GM23338 (cell line): ENCODE results near the gene CDKAL1. TPM values are rescaled to one million over a fixed set of nuclear protein-coding genes. Genes with fewer than 3 reads are reported as not detected.

Source experiments
- ATAC-seq: fragments of 200-7000 bp; cut with Tn5 transposase; 3 replicates; pipeline ENCODE4 v1.9.1; 2020
- DNase-seq: peaks from one replicate; pipeline ENCODE4 v3.0.0-alpha.2; 2015; ENCODE audit warnings: low spot score
- H2AFZ ChIP-seq: fragments of 200-600 bp; sonication (generic); 2 replicates; pipeline ENCODE4 v1.8.0; 2016; ENCODE audit warnings: antibody characterized with exemption, mild to moderate bottlenecking, moderate library complexity
- H3F3A ChIP-seq: fragments of 200-600 bp; sonication (generic); replicated peaks from 2 replicates; pipeline ENCODE4 v1.8.0; 2017; ENCODE audit warnings: antibody characterized with exemption, mixed run types, low read depth
- H3K27ac ChIP-seq: fragments of 200-600 bp; sonication (generic); 2 replicates; pipeline ENCODE4 v1.6.1; 2016; ENCODE audit warnings: low read depth
- H3K27me3 ChIP-seq: fragments of 200-600 bp; sonication (generic); 2 replicates; pipeline ENCODE4 v1.8.0; 2016; ENCODE audit warnings: mild to moderate bottlenecking, mixed run types, moderate library complexity; ENCODE audit not compliant: insufficient read depth
- H3K36me3 ChIP-seq: fragments of 200-600 bp; sonication (generic); 2 replicates; pipeline ENCODE4 v1.8.0; 2016; ENCODE audit warnings: mild to moderate bottlenecking; ENCODE audit not compliant: insufficient read depth
- H3K4me1 ChIP-seq: fragments of 200-600 bp; sonication (generic); 2 replicates; pipeline ENCODE4 v1.8.0; 2016; ENCODE audit warnings: mild to moderate bottlenecking, moderate library complexity; ENCODE audit not compliant: insufficient read depth
- H3K4me2 ChIP-seq: fragments of 200-600 bp; sonication (generic); 2 replicates; pipeline ENCODE4 v1.7.1; 2017; ENCODE audit warnings: mixed run types
- H3K4me3 ChIP-seq: fragments of 200-600 bp; sonication (generic); 2 replicates; pipeline ENCODE4 v1.6.1; 2016; ENCODE audit warnings: mixed run types
- H3K79me2 ChIP-seq: fragments of 200-600 bp; sonication (generic); replicated peaks from 2 replicates; pipeline ENCODE4 v1.8.0; 2017; ENCODE audit warnings: mild to moderate bottlenecking; ENCODE audit not compliant: insufficient read depth
- H3K9me2 ChIP-seq: fragments of 200-600 bp; sonication (generic); 2 replicates; pipeline ENCODE4 v1.8.0; 2017; ENCODE audit not compliant: insufficient read depth
- H4K20me1 ChIP-seq: fragments of 200-600 bp; sonication (generic); replicated peaks from 2 replicates; pipeline ENCODE4 v1.8.0; 2017; ENCODE audit warnings: mild to moderate bottlenecking; ENCODE audit not compliant: insufficient read depth
- H3K27ac Mint-ChIP-seq: 2 replicates; pipeline ENCODE4 v1.8.0; 2020; ENCODE audit warnings: inconsistent platforms, mild to moderate bottlenecking, moderate library complexity, mixed read lengths
- H3K27me3 Mint-ChIP-seq: 3 replicates; pipeline ENCODE4 v1.8.0; 2022; ENCODE audit warnings: low read depth, mild to moderate bottlenecking, moderate library complexity, mixed read lengths, inconsistent platforms; ENCODE audit not compliant: insufficient read depth, poor library complexity
- H3K36me3 Mint-ChIP-seq: 3 replicates; pipeline ENCODE4 v1.8.0; 2021; ENCODE audit warnings: low read depth, mild to moderate bottlenecking, inconsistent platforms, moderate library complexity, mixed read lengths
- H3K4me1 Mint-ChIP-seq: 3 replicates; pipeline ENCODE4 v1.8.0; 2020; ENCODE audit warnings: mild to moderate bottlenecking, inconsistent platforms, mixed read lengths
- H3K4me3 Mint-ChIP-seq: 3 replicates; pipeline ENCODE4 v1.8.0; 2021; ENCODE audit warnings: moderate library complexity, mild to moderate bottlenecking, inconsistent platforms, mixed read lengths
- H3K9me3 Mint-ChIP-seq: 3 replicates; pipeline ENCODE4 v1.8.0; 2020; ENCODE audit warnings: moderate library complexity, mild to moderate bottlenecking, inconsistent platforms, mixed read lengths
- EZH2 ChIP-seq: fragments of 200-600 bp; sonication (generic); IDR thresholded peaks from one replicate; pipeline ENCODE4 v1.8.0; 2017; ENCODE audit warnings: antibody characterized with exemption, mild to moderate bottlenecking, low read depth; ENCODE audit not compliant: unreplicated experiment
- EZH2phosphoT487 ChIP-seq: fragments of 200-600 bp; sonication (generic); IDR thresholded peaks from one replicate; pipeline ENCODE4 v1.8.1; 2018; ENCODE audit warnings: antibody characterized with exemption; ENCODE audit not compliant: unreplicated experiment
- NANOG ChIP-seq: IDR thresholded peaks from 2 replicates; pipeline ENCODE4 v1.6.1; 2016; ENCODE audit warnings: antibody characterized with exemption, borderline replicate concordance
- POLR2AphosphoS5 ChIP-seq: IDR thresholded peaks from 2 replicates; pipeline ENCODE4 v1.6.1; 2016; ENCODE audit warnings: antibody characterized with exemption, low read depth
- STAT1 ChIP-seq: IDR thresholded peaks from one replicate; pipeline ENCODE4 v1.6.1; 2016; ENCODE audit warnings: antibody characterized with exemption; ENCODE audit not compliant: unreplicated experiment
- ZNF114 ChIP-seq: fragments of 250-450 bp; sonication (Bioruptor Pico); IDR thresholded peaks from 2 replicates; pipeline ENCODE4 v1.5.0; 2020; ENCODE audit warnings: mild to moderate bottlenecking, moderate library complexity
- ZNF331 ChIP-seq: fragments of 250-450 bp; sonication (Bioruptor Pico); IDR thresholded peaks from 2 replicates; pipeline ENCODE4 v1.5.0; 2020; ENCODE audit warnings: low read depth, mild to moderate bottlenecking, moderate library complexity
- polyA plus RNA-seq: library from polyadenylated mRNA; unstranded; fragments of >200 nt; fragmentation: Nextera tagmentation; extraction: Ambion mirVana; gene quantifications from 2 replicates; pipeline ENCODE4 v1.2.1, GENCODE V29; 2016
- total RNA-seq: library from RNA; depleted of rRNA; stranded (reverse); fragments of >200 nt; shearing (Covaris generic); gene quantifications from 2 replicates; pipeline ENCODE4 v1.2.3, GENCODE V29; 2014
- TF ChIP-seq, protein P1 (sequence below): IDR thresholded peaks from 2 replicates; pipeline ENCODE4 v1.6.1; 2016; ENCODE audit warnings: antibody characterized with exemption
- TF ChIP-seq, protein P2 (sequence below), 2 experiments: fragments of 200-600 bp in 1 of 2; sonication (generic) in 1 of 2; conservative IDR thresholded peaks; 2 replicates each; pipeline versions ENCODE4 v1.5.1 to v1.6.1; 2016 to 2017; ENCODE audit warnings: antibody characterized with exemption in 2 of 2, low read depth in 2 of 2, mild to moderate bottlenecking in 2 of 2, moderate library complexity in 1 of 2
- TF ChIP-seq, protein P3 (sequence below): IDR thresholded peaks from one replicate; pipeline ENCODE4 v1.6.1; 2018; ENCODE audit warnings: antibody characterized with exemption; ENCODE audit not compliant: unreplicated experiment

Gene CDKAL1
- total and polyA plus RNA-seq, 2 experiments from 2014 or later: 17.8 to 35.0 TPM

DNA sequence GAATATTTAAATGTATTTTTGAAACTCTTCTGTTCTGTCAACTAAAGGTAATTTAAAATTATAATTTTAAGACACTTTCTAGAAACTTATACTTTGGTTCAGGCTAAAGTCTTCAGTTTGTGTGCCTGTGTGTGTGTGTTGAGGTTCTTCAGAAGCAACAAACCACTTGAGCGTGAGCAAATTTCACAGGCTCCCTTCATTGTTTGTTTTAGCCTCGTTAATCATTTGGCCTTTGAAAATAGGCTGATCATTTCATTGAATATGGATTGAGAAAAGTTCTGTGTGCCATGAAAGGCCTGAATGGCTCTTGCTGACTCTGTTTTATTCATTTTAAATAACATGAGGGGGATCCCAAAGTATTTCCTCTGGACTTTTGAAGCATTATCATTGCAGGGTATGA, 420.1 kb downstream of the CDKAL1 start:
- peaks cover 49% of the 10 kb centered on the region for H3K4me1 ChIP-seq
- TF ChIP-seq, protein P1, sequence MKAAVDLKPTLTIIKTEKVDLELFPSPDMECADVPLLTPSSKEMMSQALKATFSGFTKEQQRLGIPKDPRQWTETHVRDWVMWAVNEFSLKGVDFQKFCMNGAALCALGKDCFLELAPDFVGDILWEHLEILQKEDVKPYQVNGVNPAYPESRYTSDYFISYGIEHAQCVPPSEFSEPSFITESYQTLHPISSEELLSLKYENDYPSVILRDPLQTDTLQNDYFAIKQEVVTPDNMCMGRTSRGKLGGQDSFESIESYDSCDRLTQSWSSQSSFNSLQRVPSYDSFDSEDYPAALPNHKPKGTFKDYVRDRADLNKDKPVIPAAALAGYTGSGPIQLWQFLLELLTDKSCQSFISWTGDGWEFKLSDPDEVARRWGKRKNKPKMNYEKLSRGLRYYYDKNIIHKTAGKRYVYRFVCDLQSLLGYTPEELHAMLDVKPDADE: no peak
- no peak for TF ChIP-seq ZNF331 (CRISPR knock-in tag)
- TF ChIP-seq EZH2: no peak
- TF ChIP-seq STAT1: no peak
- TF ChIP-seq, protein P2, sequence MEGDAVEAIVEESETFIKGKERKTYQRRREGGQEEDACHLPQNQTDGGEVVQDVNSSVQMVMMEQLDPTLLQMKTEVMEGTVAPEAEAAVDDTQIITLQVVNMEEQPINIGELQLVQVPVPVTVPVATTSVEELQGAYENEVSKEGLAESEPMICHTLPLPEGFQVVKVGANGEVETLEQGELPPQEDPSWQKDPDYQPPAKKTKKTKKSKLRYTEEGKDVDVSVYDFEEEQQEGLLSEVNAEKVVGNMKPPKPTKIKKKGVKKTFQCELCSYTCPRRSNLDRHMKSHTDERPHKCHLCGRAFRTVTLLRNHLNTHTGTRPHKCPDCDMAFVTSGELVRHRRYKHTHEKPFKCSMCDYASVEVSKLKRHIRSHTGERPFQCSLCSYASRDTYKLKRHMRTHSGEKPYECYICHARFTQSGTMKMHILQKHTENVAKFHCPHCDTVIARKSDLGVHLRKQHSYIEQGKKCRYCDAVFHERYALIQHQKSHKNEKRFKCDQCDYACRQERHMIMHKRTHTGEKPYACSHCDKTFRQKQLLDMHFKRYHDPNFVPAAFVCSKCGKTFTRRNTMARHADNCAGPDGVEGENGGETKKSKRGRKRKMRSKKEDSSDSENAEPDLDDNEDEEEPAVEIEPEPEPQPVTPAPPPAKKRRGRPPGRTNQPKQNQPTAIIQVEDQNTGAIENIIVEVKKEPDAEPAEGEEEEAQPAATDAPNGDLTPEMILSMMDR (conservative IDR thresholded peaks at IDR 0.05; ENCODE audit: low read depth in 2 of 2): no peak
- no peak for TF ChIP-seq EZH2phosphoT487
- Mint-ChIP-seq H3K9me3 (no peaks in the 10 kb centered on the region), H3K36me3 (no peaks in the 10 kb centered on the region; the same call in 2 of the 3 replicates), H3K4me3 (no peak overlapping the region), H3K27ac (peak overlapping the region; percentile 73), H3K27me3 (no peaks in the 10 kb centered on the region), H3K4me1 (peaks cover 44% of the 10 kb centered on the region)
- no peak overlapping the region for H3K27ac ChIP-seq
- H3K4me3 ChIP-seq: no peak overlapping the region
- H3F3A ChIP-seq: no peaks in the 10 kb centered on the region
- no peaks in the 10 kb centered on the region for H3K9me2 ChIP-seq
- no peaks in the 10 kb centered on the region for H4K20me1 ChIP-seq
- no peaks in the 10 kb centered on the region for H3K79me2 ChIP-seq
- H3K36me3 ChIP-seq: no peaks in the 10 kb centered on the region
- DNase-seq (no peak), ATAC-seq (no peak)
- H3K4me2 ChIP-seq: peak overlapping the region; percentile 28; the same call in 1 of the 2 replicates
- H3K27me3 ChIP-seq: no peaks in the 10 kb centered on the region
- no peak overlapping the region for H2AFZ ChIP-seq

DNA sequence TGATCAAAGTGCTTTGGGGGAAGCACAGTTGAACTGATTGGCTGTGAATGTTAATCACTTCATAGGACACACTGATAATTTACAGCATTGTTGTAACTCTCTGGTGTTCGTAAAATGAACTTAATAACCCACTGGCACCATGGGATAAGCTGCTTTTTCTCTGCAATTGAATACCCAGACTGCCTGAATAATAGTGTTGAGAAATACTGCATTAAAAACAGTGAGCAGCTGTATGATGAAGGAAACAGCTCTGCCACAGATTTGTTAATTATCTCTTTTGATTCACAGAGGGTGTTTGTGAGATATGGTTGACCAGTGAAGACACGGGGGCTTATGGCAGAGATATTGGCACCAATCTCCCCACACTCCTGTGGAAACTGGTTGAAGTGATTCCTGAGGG, 420.9 kb downstream of the CDKAL1 start:
- Mint-ChIP-seq H3K27me3 (no peaks in the 10 kb centered on the region), H3K9me3 (no peaks in the 10 kb centered on the region), H3K27ac (peak overlapping the region; percentile 18; the same call in 1 of the 2 replicates), H3K4me3 (no peak overlapping the region), H3K36me3 (no peaks in the 10 kb centered on the region; the same call in 2 of the 3 replicates), H3K4me1 (peaks cover 52% of the 10 kb centered on the region)
- Histone ChIP-seq H3F3A (no peaks in the 10 kb centered on the region), H3K4me2 (peak overlapping the region; percentile 47), H3K4me3 (no peak overlapping the region), H3K9me2 (no peaks in the 10 kb centered on the region), H3K36me3 (no peaks in the 10 kb centered on the region), H2AFZ (no peak overlapping the region), H4K20me1 (no peaks in the 10 kb centered on the region), H3K27me3 (no peaks in the 10 kb centered on the region), H3K79me2 (no peaks in the 10 kb centered on the region), H3K4me1 (peaks cover 56% of the 10 kb centered on the region), H3K27ac (peak overlapping the region; percentile 22; the same call in 1 of the 2 replicates)
- no peak for ATAC-seq
- no peak for DNase-seq
- TF ChIP-seq EZH2 (no peak), ZNF114 (CRISPR knock-in tag) (no peak), EZH2phosphoT487 (no peak), STAT1 (no peak), POLR2AphosphoS5 (no peak), NANOG (no peak), ZNF331 (CRISPR knock-in tag) (no peak)
- TF ChIP-seq, protein P1: no peak
- TF ChIP-seq, protein P2 (conservative IDR thresholded peaks at IDR 0.05; ENCODE audit: low read depth in 2 of 2): no peak
- TF ChIP-seq, protein P3, sequence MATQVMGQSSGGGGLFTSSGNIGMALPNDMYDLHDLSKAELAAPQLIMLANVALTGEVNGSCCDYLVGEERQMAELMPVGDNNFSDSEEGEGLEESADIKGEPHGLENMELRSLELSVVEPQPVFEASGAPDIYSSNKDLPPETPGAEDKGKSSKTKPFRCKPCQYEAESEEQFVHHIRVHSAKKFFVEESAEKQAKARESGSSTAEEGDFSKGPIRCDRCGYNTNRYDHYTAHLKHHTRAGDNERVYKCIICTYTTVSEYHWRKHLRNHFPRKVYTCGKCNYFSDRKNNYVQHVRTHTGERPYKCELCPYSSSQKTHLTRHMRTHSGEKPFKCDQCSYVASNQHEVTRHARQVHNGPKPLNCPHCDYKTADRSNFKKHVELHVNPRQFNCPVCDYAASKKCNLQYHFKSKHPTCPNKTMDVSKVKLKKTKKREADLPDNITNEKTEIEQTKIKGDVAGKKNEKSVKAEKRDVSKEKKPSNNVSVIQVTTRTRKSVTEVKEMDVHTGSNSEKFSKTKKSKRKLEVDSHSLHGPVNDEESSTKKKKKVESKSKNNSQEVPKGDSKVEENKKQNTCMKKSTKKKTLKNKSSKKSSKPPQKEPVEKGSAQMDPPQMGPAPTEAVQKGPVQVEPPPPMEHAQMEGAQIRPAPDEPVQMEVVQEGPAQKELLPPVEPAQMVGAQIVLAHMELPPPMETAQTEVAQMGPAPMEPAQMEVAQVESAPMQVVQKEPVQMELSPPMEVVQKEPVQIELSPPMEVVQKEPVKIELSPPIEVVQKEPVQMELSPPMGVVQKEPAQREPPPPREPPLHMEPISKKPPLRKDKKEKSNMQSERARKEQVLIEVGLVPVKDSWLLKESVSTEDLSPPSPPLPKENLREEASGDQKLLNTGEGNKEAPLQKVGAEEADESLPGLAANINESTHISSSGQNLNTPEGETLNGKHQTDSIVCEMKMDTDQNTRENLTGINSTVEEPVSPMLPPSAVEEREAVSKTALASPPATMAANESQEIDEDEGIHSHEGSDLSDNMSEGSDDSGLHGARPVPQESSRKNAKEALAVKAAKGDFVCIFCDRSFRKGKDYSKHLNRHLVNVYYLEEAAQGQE: no peak
